DND-41 (cell line): Measurements from ENCODE around the gene EAF1.

ENCODE experiments used
- CTCF ChIP-seq: IDR thresholded peaks from 2 replicates; pipeline ENCODE4 v1.5.1; 2012; ENCODE audit warnings: borderline replicate concordance, low read length, moderate library complexity, mild to moderate bottlenecking; ENCODE audit not compliant: poor library complexity, severe bottlenecking; ENCODE audit errors: extremely low read depth
- EZH2 ChIP-seq: IDR thresholded peaks from 3 replicates; pipeline ENCODE4 v1.6.1; 2012; ENCODE audit warnings: borderline replicate concordance, low read depth, mild to moderate bottlenecking, moderate library complexity, low read length, inconsistent platforms; ENCODE audit not compliant: severe bottlenecking

GRCh38 chr3:15465876-15466585 is 38.6 kb downstream of the EAF1 start:
- TF ChIP-seq CTCF (no peak), EZH2 (no peak)
